Activated T-cell treated with anti-CD3 and anti-CD28 coated beads, Interleukin-2, amount 50 U/mL, for 48 hours (primary cell): ENCODE data around the gene SELENON.
A peak's percentile ranks its signal among the peaks of the same experiment; 100 is the strongest.

Source experiments
- DNase-seq, 2 experiments: peaks; one replicate each; pipeline ENCODE4 v3.0.0-alpha.2; 2020

Gene SELENON

GRCh38 chr1:25810341-25811299 lies 10.6 kb downstream of the SELENON start:
- peak; percentile 89 for DNase-seq

GRCh38 chr1:25811384-25812082 lies 11.5 kb downstream of the SELENON start:
- no peak for DNase-seq

- no peak for DNase-seq
These were observed 13.2 kb downstream of the SELENON start for GRCh38 chr1:25813071-25813733.

- DNase-seq: no peak
These were observed 13.9 kb downstream of the SELENON start for GRCh38 chr1:25813734-25814471.

GRCh38 chr1:25814549-25815087 lies 14.6 kb downstream of the SELENON start:
- no peak for DNase-seq

- peak in 1 of 2 experiments; percentile 14 for DNase-seq
These were observed 15.5 kb downstream of the SELENON start for GRCh38 chr1:25815208-25816111.

GRCh38 chr1:25816112-25816718 lies 16.2 kb downstream of the SELENON start:
- DNase-seq: peak; percentile 3 to 11

GRCh38 chr1:25817840-25818501 lies 18.0 kb downstream of the SELENON start:
- DNase-seq: no peak

- DNase-seq: no peak
These were observed 18.6 kb downstream of the SELENON start for GRCh38 chr1:25818569-25818968.

GRCh38 chr1:25819491-25820246 lies 19.7 kb downstream of the SELENON start, which contains the start of gene MTFR1L:
MTFR1L (plus strand) TSS chr1:25819954; CDS start chr1:25823105, 3,151 bp downstream.
- peak; percentile 94 to 96 for DNase-seq

GRCh38 chr1:25820247-25821111 lies 20.5 kb downstream of the SELENON start:
- DNase-seq: peak; percentile 80 to 81

GRCh38 chr1:25821112-25821476 lies 21.1 kb downstream of the SELENON start:
- no peak for DNase-seq

- DNase-seq: no peak
These were observed 21.7 kb downstream of the SELENON start for GRCh38 chr1:25821630-25822091.

GRCh38 chr1:25825605-25826004 lies 25.6 kb downstream of the SELENON start:
- DNase-seq: no peak

- no peak for DNase-seq
These were observed 26.6 kb downstream of the SELENON start for GRCh38 chr1:25826571-25826970.

- DNase-seq: no peak
These were observed 28.5 kb downstream of the SELENON start for GRCh38 chr1:25828491-25828890.

- DNase-seq: no peak
These were observed 29.1 kb downstream of the SELENON start for GRCh38 chr1:25829046-25829445.

GRCh38 chr1:25831569-25832196 lies 31.7 kb downstream of the SELENON start:
- no peak for DNase-seq
